H1 (cell line): ENCODE measurements around the gene ARID5B. TPM values are rescaled to one million over a fixed set of nuclear protein-coding genes. Genes with fewer than 3 reads are reported as not detected.

Experiments used
- EZH2 ChIP-seq: fragments of 200-600 bp; sonication (generic); IDR thresholded peaks from 2 replicates; pipeline ENCODE4 v1.7.1; 2012; ENCODE audit warnings: low read depth, mild to moderate bottlenecking, moderate library complexity, low read length, inconsistent platforms; ENCODE audit not compliant: severe bottlenecking
- SP2 ChIP-seq: IDR thresholded peaks from 2 replicates; pipeline ENCODE4 v1.6.1; 2012; ENCODE audit warnings: mild to moderate bottlenecking, low read length, inconsistent platforms
- polyA plus RNA-seq, 7 experiments: library from polyadenylated mRNA; depleted of rRNA in 3 of 7; stranded (reverse) in 5 of 7; unstranded in 2 of 7; fragments of >200 nt in 5 of 7; fragments of 200-250 nt in 2 of 7; gene quantifications; 1 replicate in 5 of 7; 2 replicates in 1 of 7; 4 replicates in 1 of 7; pipeline versions ENCODE4 v1.2.1 to v1.2.3, GENCODE V29; 2011 to 2013; ENCODE audit warnings: missing spikeins in 2 of 7, mixed read lengths in 2 of 7
- total RNA-seq: library from RNA; stranded (reverse); fragmentation: NEBNext Ultra II Directional; extraction: Animal tissue kit (Norgen Biotek cat#: 25700); gene quantifications from 2 replicates; pipeline ENCODE4 v1.2.1, GENCODE V29; 2021
- TF ChIP-seq, protein P1 (sequence below): IDR thresholded peaks from 2 replicates; pipeline ENCODE4 v1.6.1; 2011; ENCODE audit warnings: low read depth, mild to moderate bottlenecking, low read length; ENCODE audit not compliant: insufficient read depth

Gene ARID5B
- total and polyA plus RNA-seq, 2 of the 8 experiments (the other 6 are each of a cell fraction or from before 2014, with no cell fraction given) = 0.21 to 1.1 TPM

DNA sequence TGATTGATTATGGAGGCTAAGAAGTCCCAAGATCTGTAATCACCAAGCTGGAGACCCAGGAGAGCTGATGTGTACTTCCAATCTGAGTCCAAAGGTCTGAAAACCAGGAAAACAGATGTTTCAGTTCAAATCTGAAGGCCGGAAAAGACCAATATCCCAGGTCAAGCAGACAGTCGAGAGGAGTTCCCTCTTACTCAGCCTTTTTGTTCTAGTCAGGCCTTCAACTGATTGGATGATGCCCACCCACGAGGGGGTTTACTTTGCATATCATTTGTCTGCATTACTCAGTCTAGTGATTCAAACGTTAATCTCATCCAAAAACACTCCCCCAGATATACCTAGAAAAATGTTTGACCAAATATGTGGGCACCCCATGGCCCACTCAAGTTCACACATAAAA, 7.4 kb upstream of the ARID5B start (continued):
- TF ChIP-seq, protein P1, sequence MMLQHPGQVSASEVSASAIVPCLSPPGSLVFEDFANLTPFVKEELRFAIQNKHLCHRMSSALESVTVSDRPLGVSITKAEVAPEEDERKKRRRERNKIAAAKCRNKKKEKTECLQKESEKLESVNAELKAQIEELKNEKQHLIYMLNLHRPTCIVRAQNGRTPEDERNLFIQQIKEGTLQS = no peak
- TF ChIP-seq SP2 (no peak), EZH2 (no peak)
